Mucosa of stomach (tissue), 1 donor: ENCODE results near the gene PRSS23.

Experiments used
- H3K27me3 ChIP-seq: one replicate; pipeline ENCODE4 v1.7.0; 2013; ENCODE audit warnings: mild to moderate bottlenecking, low read length; ENCODE audit not compliant: control insufficient read depth, insufficient read depth
- H3K36me3 ChIP-seq: one replicate; pipeline ENCODE4 v1.7.0; 2013; ENCODE audit warnings: low read length; ENCODE audit not compliant: control insufficient read depth, insufficient read depth
- H3K4me1 ChIP-seq: one replicate; pipeline ENCODE4 v1.7.0; 2013; ENCODE audit warnings: mild to moderate bottlenecking, low read length; ENCODE audit not compliant: control insufficient read depth, insufficient read depth
- H3K4me3 ChIP-seq: one replicate; pipeline ENCODE4 v1.7.0; 2013; ENCODE audit warnings: low read length
- H3K9ac ChIP-seq: one replicate; pipeline ENCODE4 v1.7.0; 2013; ENCODE audit warnings: mild to moderate bottlenecking, low read length, moderate library complexity
- H3K9me3 ChIP-seq: one replicate; pipeline ENCODE4 v1.7.0; 2013; ENCODE audit warnings: mild to moderate bottlenecking, low read length, moderate library complexity; ENCODE audit not compliant: control insufficient read depth
- donor health status: Pancreatic carcinoma.

PRSS23 gene

GRCh38 chr11:86792150-86792549 lies 8.2 kb upstream of the PRSS23 start:
- Histone ChIP-seq H3K36me3 (no peaks in the 10 kb centered on the region), H3K4me1 (peaks cover 15% of the 10 kb centered on the region), H3K9me3 (no peaks in the 10 kb centered on the region), H3K27me3 (no peaks in the 10 kb centered on the region), H3K4me3 (no peak overlapping the region), H3K9ac (no peak overlapping the region)

- no peak overlapping the region for H3K9ac ChIP-seq
- H3K9me3 ChIP-seq: no peaks in the 10 kb centered on the region
- peaks cover 15% of the 10 kb centered on the region for H3K4me1 ChIP-seq
- H3K4me3 ChIP-seq: no peak overlapping the region
- no peaks in the 10 kb centered on the region for H3K27me3 ChIP-seq
- no peaks in the 10 kb centered on the region for H3K36me3 ChIP-seq
Measured at GRCh38 chr11:86793307-86793706, 7.0 kb upstream of the PRSS23 start.

GRCh38 chr11:86795511-86795910 lies 4.8 kb upstream of the PRSS23 start:
- no peak overlapping the region for H3K4me3 ChIP-seq
- H3K9me3 ChIP-seq: no peaks in the 10 kb centered on the region

DNA sequence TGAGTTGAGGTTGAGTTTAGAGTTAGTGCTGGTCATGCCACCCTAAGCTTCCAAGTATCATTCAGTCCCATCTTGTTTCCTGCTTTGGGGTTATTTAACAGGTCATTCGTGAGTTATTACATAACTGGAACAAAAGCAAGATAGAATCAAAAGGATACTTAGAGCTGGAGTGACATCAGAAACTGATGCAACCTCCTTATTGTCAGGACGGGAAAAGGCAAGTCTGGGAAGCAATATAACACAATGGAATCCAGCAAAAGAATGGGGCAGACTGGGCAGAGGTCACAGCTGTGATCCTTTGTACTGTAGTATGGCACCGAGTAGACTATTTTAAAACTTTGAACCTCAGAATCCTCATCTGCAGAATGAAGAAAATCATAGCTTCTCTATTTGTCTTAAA lies 4.4 kb upstream of the PRSS23 start:
- H3K4me1 ChIP-seq: peaks cover 21% of the 10 kb centered on the region
- H3K9ac ChIP-seq: no peak overlapping the region
- no peaks in the 10 kb centered on the region for H3K9me3 ChIP-seq
- H3K36me3 ChIP-seq: no peaks in the 10 kb centered on the region
- no peak overlapping the region for H3K4me3 ChIP-seq
- H3K27me3 ChIP-seq: no peaks in the 10 kb centered on the region

More at GRCh38 chr11:86795511-86795910, 4.8 kb upstream of the PRSS23 start:
- Histone ChIP-seq H3K4me1 (peaks cover 19% of the 10 kb centered on the region), H3K36me3 (no peaks in the 10 kb centered on the region), H3K9ac (no peak overlapping the region), H3K27me3 (no peaks in the 10 kb centered on the region)

DNA sequence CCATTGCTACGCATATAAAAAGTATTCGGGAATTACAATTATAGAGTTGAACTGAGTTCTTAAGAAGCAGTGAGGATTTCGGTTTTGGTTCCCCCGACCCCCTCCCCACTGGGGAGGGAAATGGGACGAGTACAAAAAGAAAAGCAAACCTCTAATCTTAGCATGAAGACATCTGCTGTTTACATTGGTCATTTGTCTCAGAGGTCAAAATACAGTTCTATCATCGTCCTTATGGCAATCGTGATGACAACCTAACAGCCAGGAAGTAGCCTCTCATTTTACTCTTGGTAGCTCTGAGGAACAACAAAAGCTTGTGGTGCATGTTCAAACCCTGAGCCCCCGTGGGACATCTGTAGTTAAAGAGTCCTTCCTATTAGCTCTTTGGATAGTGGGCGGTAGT lies 3.2 kb upstream of the PRSS23 start:
- no peaks in the 10 kb centered on the region for H3K27me3 ChIP-seq
- peaks cover 15% of the 10 kb centered on the region for H3K4me1 ChIP-seq
- H3K36me3 ChIP-seq: no peaks in the 10 kb centered on the region

DNA sequence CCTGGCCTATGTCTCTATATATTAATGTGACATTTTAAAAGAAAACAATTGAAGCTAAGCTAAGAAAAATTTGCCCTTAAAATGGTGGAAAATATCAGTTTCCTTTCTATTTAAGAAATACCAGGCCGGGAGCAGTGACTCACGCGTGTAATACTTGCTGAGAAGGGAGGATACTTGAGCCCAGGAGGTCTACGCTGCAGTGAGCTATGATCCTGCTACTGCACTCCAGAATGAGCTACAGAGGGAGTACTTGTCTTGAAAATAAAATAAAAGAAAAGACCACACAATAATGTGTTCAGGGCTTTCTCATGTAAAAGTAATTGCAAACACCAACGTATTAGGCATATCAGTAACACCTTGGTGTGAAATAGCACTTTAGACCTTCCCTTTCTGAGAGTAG lies 1.4 kb upstream of the PRSS23 start:
- Histone ChIP-seq H3K27me3 (no peaks in the 10 kb centered on the region), H3K9ac (no peak overlapping the region), H3K4me3 (no peak overlapping the region), H3K4me1 (peaks cover 13% of the 10 kb centered on the region), H3K9me3 (no peaks in the 10 kb centered on the region), H3K36me3 (no peaks in the 10 kb centered on the region)

More for the DNA sequence above, 3.2 kb upstream of the PRSS23 start:
- no peak overlapping the region for H3K4me3 ChIP-seq
- no peak overlapping the region for H3K9ac ChIP-seq
- no peaks in the 10 kb centered on the region for H3K9me3 ChIP-seq

DNA sequence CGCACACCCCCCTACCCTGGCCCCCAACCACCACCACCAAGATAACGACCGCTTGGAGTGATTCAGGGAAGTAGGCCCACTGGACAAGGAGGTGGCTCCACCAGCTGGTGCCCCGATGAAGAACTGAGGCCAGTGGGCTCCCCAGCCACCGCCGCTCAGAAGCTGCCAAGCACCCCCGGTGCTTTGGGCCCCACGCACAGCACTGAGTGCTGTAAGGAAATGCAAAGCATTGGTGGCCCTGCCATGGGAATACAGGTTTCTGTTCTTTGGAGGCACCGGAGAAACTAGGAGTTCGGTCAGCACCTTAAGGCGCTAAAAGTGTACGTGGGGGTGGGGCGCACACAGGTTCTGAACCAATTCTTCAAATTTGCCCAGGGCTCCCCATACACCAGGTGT lies 664 bp upstream of the PRSS23 start:
- H3K4me3 ChIP-seq: no peak overlapping the region
- H3K4me1 ChIP-seq: peaks cover 13% of the 10 kb centered on the region
- H3K27me3 ChIP-seq: no peaks in the 10 kb centered on the region
- no peaks in the 10 kb centered on the region for H3K9me3 ChIP-seq
- H3K36me3 ChIP-seq: no peaks in the 10 kb centered on the region
- H3K9ac ChIP-seq: peak overlapping the region; percentile 83

- Histone ChIP-seq H3K9me3 (no peaks in the 10 kb centered on the region), H3K4me3 (peak overlapping the region; percentile 51), H3K4me1 (peaks cover 22% of the 10 kb centered on the region), H3K27me3 (no peaks in the 10 kb centered on the region), H3K36me3 (no peaks in the 10 kb centered on the region), H3K9ac (peak overlapping the region; percentile 83)
Measured at GRCh38 chr11:86800960-86801272, 574 bp downstream of the PRSS23 start.

DNA sequence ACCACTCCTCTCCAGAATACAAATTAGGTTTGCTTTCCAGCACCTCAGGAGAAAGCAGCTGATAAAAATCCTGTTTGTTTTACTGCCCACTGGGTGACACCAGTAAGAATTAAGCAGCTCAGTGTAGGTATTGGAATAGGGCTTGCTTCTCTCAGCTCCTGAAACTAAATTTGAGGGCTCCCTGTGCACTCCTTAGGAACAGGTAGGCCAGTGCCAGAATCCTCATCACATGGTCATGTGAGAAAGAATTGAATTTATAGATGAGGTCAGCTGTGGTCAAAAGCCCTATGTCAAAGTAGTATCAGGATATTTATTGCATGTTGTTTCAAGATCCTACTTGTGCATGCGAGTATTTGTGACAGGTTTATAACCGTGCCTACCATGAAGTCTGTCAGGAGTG lies 1.0 kb downstream of the PRSS23 start:
- Histone ChIP-seq H3K9me3 (no peaks in the 10 kb centered on the region), H3K4me1 (peaks cover 26% of the 10 kb centered on the region), H3K27me3 (no peaks in the 10 kb centered on the region), H3K36me3 (no peaks in the 10 kb centered on the region), H3K4me3 (peak overlapping the region; percentile 51), H3K9ac (peak overlapping the region; percentile 83)

DNA sequence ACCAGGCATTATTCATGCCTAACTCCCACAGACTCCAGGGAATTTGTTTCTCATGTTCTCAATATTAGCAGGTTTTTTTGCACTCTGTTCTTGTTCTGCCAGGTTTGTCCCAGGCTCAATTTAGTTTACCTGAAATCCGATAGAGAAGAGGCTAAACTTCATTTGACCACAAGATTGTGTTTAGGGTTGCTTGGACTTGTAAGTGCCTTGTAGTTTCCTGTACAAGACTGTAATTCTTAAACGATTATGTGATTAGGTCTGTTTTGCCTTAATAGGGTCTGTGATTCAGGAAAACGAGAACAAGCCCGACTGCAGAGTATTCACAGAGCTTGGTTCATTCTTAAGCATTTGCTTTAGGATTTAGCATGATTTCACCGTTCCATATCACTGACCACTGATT lies 1.8 kb downstream of the PRSS23 start:
- H3K9me3 ChIP-seq: no peaks in the 10 kb centered on the region
- H3K27me3 ChIP-seq: no peaks in the 10 kb centered on the region
- H3K4me3 ChIP-seq: no peak overlapping the region
- H3K36me3 ChIP-seq: no peaks in the 10 kb centered on the region
- peaks cover 26% of the 10 kb centered on the region for H3K4me1 ChIP-seq
- H3K9ac ChIP-seq: no peak overlapping the region

- Histone ChIP-seq H3K27me3 (no peaks in the 10 kb centered on the region), H3K9ac (no peak overlapping the region), H3K36me3 (no peaks in the 10 kb centered on the region), H3K4me3 (no peak overlapping the region), H3K4me1 (peaks cover 26% of the 10 kb centered on the region), H3K9me3 (no peaks in the 10 kb centered on the region)
Measured at GRCh38 chr11:86802601-86803051, 2.3 kb downstream of the PRSS23 start.

DNA sequence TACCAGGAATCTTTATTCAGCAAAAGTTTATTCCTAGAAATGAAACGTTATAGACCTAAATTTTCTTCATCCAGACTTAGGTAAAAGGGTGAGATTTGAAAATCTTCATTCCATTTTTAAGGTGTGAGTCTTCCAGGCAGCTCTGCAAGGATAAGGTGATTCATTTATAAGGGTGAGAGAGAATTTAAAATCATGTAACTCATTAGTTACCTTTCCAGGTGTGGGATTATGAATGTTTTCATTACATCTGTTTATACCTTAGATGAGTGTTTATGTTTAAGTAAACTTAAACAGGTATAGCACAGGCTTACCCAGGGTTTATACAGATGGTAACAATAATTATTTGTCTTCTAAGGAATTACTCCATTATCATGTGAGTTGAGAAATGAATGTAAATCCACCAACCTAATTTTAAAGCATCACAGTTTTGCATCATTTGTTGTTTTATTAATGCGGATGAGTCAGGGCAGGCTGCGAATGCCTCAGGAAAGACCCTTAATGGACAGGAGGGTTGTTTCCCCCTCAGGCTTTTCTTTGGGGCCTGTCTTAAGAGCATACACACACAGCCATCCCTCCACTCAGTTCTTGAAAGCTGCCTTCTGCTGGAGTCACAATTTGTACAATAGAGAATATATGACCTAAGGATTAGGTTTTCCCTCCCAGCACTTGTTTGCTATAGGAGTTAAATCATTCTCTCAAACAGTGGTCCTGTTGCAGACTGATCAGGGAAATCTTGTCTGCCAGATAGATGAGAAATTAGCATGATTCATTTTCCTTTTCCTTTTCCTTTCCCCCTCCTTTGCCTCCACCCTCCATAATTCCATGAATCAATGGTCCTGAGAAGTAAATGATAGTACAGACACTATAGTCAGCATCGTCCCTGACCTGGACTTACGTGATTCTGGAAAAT lies 3.0 kb downstream of the PRSS23 start:
- Histone ChIP-seq H3K9me3 (no peaks in the 10 kb centered on the region), H3K27me3 (no peaks in the 10 kb centered on the region), H3K4me3 (no peak overlapping the region), H3K4me1 (peaks cover 26% of the 10 kb centered on the region), H3K36me3 (no peaks in the 10 kb centered on the region), H3K9ac (no peak overlapping the region)
